GM19452 (cell line): ENCODE measurements around the gene CD300LB.

Source experiments
- ATAC-seq: cut with Tn5 transposase; IDR thresholded peaks from one replicate; pipeline ENCODE4 v1.9.1; 2021; ENCODE audit not compliant: unreplicated experiment

Gene CD300LB

DNA sequence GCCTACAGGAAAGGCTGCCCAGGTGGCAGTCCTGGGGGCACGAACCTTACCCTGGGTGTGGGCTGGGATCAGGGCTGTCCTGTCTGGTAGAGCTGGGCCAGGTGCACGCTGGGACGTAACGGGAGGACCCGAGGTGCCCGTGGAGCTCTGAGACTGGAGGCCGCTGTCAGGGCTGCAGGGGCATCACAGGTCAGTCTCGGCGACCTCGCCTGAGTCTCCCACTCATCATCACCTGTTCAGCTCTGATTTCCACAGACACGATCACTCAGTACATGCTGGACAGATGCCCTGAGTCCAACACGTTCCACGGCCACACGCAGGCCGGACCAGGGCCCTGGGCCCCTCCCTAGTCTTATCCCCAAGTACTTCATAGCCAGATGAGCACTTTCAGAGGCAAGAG lies 19.3 kb upstream of the CD300LB start:
- no peak for ATAC-seq

GRCh38 chr17:74549343-74549742 lies 18.1 kb upstream of the CD300LB start:
- no peak for ATAC-seq

GRCh38 chr17:74547736-74548135 lies 16.5 kb upstream of the CD300LB start:
- ATAC-seq: no peak

DNA sequence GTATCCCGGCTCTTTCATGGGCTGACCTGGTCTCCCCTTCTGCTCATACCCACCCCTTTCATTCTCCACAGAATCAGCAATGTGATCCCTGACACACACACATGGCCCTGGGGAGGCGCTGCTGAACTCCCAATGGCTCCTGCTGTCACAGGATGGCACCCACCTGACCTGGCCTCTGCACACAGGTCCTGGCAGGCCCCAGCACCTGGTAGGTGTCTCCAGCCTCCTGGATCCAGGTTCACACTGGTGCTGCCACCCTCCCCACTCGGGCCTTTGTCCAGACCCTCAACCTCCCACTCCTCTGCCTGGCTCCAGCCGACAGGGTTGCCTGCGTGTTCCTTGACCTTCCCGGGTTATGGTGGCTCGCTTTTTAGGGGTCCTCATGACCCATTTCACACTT lies 16.0 kb upstream of the CD300LB start:
- ATAC-seq: no peak

DNA sequence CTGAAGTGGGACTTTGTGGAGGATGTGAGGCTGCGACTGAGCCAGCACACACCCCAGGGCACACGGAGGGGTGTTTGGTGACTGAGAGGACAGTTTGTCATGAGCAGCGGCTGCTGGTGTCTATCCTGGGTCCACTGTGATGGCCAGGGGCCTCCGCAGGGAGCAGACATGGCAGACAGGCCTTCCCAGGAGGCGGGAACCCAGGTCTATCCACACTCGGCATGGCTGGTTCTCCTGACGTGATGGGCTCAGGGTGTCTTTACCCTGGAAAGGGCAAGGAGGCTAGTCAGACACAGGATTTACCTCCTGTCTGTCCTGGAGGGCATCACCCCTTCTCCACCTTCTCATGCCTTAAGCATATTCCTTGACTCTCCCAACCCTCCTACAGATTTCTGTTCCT lies 15.3 kb upstream of the CD300LB start:
- no peak for ATAC-seq

DNA sequence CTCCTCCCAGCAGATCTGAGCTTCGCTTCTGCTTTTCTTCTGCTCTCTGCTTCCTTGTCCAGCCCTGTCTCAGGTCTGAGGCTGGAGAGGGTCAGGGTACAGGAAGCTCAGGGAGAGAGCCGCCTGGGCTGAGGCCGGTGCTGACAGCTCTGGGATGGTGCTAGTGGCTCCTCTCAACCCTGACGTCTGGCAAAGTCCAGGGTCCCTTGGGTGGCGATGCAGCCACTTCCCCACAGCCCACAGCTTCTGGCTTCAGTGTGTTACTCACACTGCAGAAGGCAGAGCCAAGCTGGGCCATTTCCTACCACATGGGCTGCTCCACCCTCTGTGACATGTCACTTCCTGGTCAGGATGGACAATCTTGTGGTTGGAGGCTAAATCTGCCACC lies 14.6 kb upstream of the CD300LB start, which contains the start of gene CD300C:
CD300C (minus strand) TSS at position 273 of the 388 bp plus-strand sequence. CDS start 333 bp downstream, outside the sequence.
- ATAC-seq: no peak

DNA sequence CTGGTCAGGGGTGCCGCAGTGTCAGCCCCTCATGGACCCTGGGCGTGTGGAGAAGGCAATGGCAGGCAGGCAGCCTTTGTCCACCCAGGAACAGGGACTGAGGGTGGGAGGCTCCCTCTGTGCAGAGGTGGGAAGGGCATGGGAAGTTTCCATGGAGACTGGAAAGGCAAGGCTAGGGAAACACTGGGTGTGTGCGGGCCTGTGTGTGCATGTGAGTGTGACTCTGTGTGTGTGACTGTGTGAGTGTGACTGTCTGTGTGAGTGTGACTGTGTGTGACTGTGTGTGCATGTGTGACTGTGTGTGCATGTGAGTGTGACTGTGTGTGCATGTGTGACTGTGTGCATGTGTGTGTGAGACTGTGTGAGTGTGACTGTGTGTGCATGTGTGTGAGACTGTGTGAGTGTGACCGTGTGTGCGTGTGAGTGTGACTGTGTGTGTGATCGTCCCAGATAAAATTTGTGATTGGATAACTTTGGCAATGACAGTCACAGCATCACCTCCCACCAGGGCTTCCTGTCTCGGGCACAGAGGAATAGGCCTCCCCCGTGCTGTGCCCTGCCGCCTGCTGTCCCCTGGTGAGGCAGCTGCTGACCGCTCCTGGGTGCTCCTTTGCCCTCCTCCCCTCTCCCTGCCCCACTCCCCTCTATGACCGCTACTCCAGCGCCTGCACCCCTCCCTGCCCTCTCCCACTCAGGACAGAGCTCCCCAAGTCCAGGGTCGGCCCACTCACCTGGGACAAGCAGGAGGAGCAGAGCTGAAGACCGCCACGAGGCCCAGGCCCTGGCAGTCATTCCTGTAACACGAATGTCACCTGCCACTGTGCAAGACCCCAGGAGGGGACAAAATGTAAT lies 13.9 kb upstream of the CD300LB start:
- ATAC-seq: no peak

DNA sequence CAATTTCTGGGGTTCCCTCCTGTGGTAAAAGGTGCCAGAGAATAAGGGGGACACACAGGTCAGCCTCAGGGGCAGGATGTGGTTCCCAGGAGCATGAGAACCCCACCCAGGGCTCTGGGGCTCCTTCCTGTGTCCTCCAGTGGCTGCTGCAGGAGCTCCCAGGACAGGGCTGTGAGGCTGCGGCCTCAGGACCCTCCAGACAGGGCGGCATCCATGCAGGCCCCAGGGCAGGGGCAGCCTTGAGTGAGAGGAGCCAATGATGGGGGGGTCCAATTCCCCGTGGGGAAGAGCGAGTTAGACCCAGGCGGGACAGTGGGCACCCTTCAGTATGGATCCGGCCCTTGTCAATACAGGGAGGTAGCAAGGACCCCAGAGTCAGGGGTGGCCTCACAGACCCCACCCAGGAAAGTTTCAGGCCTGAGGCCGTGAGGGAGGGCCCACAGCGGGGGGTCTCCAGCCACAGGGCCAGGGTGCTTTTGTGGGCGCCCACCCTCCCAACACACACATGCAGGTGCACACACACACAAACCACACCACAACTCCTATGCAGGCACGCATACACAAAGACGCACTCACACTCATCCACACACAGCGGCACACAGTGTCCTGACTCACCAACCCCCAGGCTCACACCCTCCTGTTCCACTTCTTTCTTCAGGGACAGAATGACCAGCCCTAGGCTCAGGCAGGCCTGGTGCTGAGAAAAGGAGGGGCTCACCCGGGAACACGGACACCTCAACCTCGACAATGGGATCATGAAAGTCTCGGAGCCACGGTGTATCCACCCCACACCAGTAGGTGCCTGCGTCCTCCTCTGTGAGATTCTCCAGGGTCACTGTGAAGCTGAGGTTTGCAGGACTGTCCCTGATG lies 12.9 kb upstream of the CD300LB start:
- no peak for ATAC-seq

GRCh38 chr17:74543406-74543805 lies 12.1 kb upstream of the CD300LB start:
- no peak for ATAC-seq

DNA sequence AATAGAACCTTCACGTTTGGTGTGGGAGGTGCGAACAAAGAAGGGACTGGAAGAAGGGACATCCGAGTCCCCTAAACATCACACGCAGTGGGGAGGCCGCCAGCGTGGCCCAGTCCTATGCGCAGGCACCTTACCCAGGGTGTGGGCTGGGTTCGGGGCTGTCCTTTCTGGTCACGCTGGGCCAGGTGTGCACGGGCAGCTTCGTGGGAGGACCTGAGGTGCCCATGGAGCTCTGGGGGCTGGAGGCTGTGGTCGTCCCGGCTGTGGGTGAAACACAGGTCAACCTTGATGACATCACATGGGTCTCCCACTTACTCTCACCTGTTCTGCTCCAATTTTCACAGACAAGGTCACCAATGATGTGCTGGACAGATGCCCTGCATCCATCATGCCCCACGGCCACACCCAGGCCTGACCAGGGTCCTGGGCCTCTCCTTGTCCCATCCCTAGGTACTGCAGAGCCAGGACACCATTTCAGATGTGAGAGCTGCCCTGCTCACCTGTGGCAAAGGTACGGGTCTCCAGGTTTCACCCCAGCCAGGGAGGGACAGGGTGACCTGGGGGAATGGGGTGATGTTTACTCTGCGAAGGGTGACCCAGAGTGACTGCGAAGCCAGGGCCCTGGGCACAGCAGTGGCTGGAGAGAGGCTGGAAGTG lies 11.6 kb upstream of the CD300LB start:
- ATAC-seq: no peak

DNA sequence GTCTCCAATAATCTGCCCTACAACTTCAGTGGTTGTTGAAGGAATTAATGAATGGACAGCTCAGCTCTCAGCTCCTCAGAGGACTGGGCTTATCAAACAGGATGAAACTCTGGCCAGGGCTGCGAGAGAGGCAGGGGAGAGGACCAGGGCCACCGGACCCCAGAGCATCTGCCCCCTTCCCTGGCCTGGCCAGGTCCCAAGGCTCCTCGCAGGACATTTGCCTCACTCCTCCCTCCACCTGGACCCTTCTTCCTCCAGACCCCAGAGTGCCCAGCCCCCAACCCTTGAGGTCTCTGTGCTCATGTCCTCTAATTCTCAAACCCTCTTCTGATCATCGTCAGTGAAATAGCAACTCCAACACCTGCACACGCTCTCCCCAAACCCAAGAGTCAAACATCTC lies 10.9 kb upstream of the CD300LB start:
- no peak for ATAC-seq

- ATAC-seq: no peak
Observed at GRCh38 chr17:74541176-74542111, 10.2 kb upstream of the CD300LB start.

GRCh38 chr17:74539281-74539820 lies 8.1 kb upstream of the CD300LB start:
- ATAC-seq: no peak

GRCh38 chr17:74536890-74537289 lies 5.6 kb upstream of the CD300LB start:
- no peak for ATAC-seq

DNA sequence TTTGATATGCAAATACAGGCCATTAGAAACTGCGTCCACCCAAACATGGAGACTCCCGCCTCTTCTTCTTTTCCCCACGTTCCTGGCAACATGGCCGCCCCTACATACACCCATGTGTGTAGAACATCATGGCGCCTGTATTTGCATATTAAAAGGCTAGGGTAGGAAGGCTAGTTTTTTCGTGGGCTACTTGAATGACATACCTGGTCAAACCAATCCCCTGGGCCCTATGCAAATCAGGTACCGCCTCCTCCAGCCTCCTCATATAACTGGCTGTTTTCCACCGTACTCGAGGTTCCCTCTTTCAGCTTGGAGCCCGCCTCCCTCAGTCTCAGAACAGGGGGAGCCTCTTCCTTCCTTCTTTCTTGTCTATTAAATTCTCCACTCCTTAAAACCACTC lies 840 bp upstream of the CD300LB start:
- ATAC-seq: no peak

DNA sequence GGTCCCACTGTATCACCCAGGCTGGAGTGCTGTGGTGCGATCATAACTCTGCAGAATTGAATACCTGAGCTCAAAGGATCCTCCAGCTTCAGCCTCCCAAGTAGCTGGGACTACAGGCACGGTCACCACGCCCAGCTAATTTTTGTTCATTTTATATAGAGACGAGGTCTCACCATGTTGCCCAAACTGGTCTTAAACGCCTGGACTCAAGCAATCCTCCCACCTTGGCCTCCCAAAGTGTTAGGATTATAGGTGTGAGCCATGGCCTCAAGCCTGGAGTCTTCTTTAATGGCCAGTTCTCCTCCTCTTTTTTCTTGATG lies 484 bp downstream of the CD300LB start:
- no peak for ATAC-seq

DNA sequence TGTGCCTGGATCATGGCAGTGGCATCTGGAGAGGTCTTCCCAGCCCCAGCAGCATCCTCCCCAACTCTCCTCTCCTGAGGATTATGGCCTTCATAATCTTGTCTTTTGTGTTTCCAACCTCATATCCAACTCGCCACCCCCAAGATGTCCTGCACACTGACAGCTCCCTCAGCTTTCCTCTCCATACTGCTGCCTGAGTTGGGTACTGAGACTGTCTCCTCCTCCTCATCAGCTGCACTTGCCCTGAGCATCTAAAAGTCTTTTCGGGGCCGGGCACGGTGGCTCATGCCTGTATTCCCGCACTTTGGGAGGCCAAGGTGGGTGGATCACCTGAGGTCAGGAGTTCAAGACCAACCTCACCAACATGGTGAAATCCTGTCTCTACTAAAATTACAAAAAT lies 2.0 kb downstream of the CD300LB start:
- no peak for ATAC-seq

DNA sequence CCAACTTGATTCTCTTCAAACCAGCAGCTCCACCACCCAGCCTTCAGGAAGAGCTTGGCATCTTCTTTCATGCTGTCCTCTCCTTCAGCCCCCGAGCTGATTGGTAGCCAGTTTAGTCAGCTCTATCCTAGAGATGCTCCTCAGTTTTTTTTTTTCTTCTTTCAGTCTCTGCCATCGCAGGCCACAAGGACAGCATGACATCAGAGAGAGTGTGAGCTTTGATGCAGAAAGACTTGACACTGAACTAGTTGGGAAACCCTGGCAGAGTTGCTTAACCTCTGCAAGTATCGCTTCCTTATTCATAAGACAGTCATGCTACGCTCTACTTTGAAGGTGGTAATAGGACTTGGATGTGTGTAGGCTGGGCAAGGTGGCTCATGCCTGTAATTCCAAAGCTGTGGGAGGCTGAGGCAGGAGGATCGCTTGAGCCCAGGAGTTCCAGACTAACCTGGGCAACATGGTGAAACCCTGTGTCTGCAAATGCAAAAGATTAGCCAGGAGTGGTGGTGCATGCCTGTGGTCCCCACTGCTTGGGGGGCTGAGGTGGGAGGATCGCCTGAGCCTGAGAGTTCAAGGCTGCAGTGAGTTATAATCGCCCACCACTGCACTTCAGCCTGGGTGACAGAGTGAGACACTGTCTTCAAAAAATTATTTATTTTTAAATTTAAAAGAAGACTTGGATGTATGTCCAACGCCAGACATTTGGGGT lies 2.6 kb downstream of the CD300LB start:
- peak; percentile 85 for ATAC-seq

- ATAC-seq: no peak
Observed at GRCh38 chr17:74527756-74528155, 3.5 kb downstream of the CD300LB start.

GRCh38 chr17:74527081-74527480 lies 4.2 kb downstream of the CD300LB start:
- no peak for ATAC-seq
